ENCODE data around the gene PCP2. TPM values are rescaled to one million over a fixed set of nuclear protein-coding genes. Genes with fewer than 3 reads are reported as not detected.

PCP2 gene
- total and polyA plus RNA-seq, 2 donors (not counting 1 experiment from before 2014, with no cell fraction given): 6.5 to 9.3 TPM

DNA sequence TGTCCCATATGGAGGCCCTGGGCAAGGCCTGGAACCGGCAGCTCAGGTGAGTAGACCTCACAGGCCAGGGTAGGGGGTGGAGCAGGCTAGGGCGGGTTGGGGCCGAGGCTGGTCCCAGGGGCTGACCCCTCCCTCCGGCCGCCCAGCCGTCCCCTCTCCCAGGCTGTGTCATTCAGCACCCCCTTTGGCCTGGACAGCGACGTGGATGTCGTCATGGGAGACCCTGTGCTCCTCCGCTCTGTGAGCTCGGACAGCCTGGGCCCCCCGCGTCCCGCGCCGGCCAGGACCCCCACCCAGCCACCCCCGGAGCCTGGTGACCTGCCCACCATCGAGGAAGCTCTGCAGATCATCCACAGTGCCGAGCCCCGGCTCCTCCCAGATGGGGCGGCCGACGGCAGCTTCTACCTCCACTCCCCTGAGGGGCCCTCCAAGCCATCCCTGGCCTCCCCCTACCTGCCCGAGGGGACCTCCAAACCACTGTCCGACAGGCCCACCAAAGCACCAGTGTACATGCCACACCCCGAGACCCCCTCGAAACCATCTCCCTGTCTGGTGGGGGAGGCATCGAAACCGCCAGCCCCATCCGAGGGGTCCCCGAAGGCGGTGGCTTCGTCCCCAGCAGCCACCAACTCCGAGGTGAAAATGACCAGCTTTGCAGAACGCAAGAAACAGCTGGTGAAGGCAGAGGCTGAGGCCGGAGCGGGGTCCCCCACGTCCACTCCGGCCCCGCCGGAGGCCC lies 21.8 kb downstream of the PCP2 start:
- no peaks in the 10 kb centered on the region for H3K4me1 ChIP-seq (ENCODE audit: control insufficient read depth in 2 of 2, insufficient read depth in 2 of 2, low read length in 2 of 2)
- ChIA-PET CTCF (no interaction called here), POLR2A (no interaction called here)
- H3K9me3 ChIP-seq (ENCODE audit: control extremely low read depth in 1 of 3, control insufficient read depth in 2 of 3, insufficient read depth in 1 of 3, low read length in 2 of 3): peaks cover 0 to 4% (median 0%) of the 10 kb centered on the region in 3 donors
- no peak overlapping the region for H3K4me3 ChIP-seq (ENCODE audit: control extremely low read depth in 1 of 5, extremely low read depth in 1 of 5, insufficient read depth in 1 of 5, low read depth in 2 of 5, low read length in 4 of 5)
- H3K4me2 ChIP-seq (replicated peaks; ENCODE audit: low read depth, low read length, poor library complexity, severe bottlenecking): no peak overlapping the region
- no peak overlapping the region for H3K9ac ChIP-seq (ENCODE audit: low read length)
- Mint-ChIP-seq H3K27me3 (no peaks in the 10 kb centered on the region), H3K9me3 (ENCODE audit: insufficient read depth) (no peaks in the 10 kb centered on the region), H3K4me3 (no peak overlapping the region), H3K4me1 (no peaks in the 10 kb centered on the region), H3K27ac (no peak overlapping the region)
- H2AFZ ChIP-seq (ENCODE audit: insufficient read depth, low read depth, low read length, poor library complexity, severe bottlenecking): no peak overlapping the region
- ATAC-seq (ENCODE audit: low read depth) (no peak), DNase-seq (no peak)
- WGBS (ENCODE audit: insufficient coverage): 94% methylated on average over 39 of the region's 41 CpGs
- H3K27ac ChIP-seq (ENCODE audit: low read length in 2 of 2): no peak overlapping the region
- no peaks in the 10 kb centered on the region for H3K27me3 ChIP-seq (replicated peaks in 1 of 4; ENCODE audit: control extremely low read depth in 1 of 4, control insufficient read depth in 3 of 4, insufficient read depth in 4 of 4, low read length in 3 of 4)
- TF ChIP-seq EZH2 (IDR thresholded peaks at IDR 0.05; ENCODE audit: borderline replicate concordance, insufficient read depth, low read depth, low read length, poor library complexity, severe bottlenecking): no peak
- TF ChIP-seq, protein P1, sequence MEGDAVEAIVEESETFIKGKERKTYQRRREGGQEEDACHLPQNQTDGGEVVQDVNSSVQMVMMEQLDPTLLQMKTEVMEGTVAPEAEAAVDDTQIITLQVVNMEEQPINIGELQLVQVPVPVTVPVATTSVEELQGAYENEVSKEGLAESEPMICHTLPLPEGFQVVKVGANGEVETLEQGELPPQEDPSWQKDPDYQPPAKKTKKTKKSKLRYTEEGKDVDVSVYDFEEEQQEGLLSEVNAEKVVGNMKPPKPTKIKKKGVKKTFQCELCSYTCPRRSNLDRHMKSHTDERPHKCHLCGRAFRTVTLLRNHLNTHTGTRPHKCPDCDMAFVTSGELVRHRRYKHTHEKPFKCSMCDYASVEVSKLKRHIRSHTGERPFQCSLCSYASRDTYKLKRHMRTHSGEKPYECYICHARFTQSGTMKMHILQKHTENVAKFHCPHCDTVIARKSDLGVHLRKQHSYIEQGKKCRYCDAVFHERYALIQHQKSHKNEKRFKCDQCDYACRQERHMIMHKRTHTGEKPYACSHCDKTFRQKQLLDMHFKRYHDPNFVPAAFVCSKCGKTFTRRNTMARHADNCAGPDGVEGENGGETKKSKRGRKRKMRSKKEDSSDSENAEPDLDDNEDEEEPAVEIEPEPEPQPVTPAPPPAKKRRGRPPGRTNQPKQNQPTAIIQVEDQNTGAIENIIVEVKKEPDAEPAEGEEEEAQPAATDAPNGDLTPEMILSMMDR (IDR thresholded peaks at IDR 0.05): no peak
- no peaks in the 10 kb centered on the region for H3K36me3 ChIP-seq (replicated peaks in 1 of 2; ENCODE audit: control extremely low read depth in 1 of 2, control insufficient read depth in 1 of 2, extremely low read depth in 1 of 2, insufficient read depth in 2 of 2, low read length in 1 of 2)
- H4K20me1 ChIP-seq (ENCODE audit: control insufficient read depth, insufficient read depth, low read length, poor library complexity, severe bottlenecking): no peaks in the 10 kb centered on the region
- no peaks in the 10 kb centered on the region for H3K79me2 ChIP-seq (ENCODE audit: control insufficient read depth, insufficient read depth, low read length)
- intact Hi-C loops (cut with micrococcal nuclease): no loop called here

DNA sequence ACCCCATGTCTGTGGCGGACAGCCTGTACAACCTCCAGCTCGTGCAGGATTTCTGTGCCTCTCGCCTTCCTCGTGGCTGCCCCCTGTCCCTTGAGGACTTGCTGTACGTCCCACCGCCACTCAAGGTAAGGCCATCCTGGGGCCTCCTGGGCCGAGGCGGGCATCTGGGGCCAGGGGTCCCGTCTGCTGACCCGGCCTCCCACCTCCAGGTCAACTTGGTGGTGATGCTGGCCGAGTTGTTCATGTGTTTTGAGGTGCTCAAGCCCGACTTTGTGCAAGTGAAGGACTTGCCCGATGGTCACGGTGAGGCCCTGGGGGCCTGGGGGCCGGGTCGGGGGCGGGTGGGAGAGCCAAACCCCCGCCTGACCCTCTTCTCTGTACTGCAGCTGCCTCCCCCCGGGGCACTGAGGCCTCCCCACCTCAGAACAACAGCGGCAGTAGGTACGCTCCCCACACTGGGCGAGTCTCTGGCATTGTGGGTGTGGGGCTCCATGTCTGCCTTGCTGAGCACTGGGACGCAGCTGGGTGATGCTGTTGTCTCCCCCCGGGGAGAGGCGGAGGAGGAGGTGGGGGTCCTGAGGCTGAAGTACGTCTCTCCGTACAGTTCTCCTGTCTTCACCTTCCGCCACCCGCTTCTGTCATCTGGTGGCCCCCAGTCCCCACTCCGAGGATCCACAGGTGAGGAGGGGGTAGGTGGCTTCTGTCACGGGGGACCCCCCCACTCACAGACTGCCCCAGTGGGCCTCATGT lies 22.9 kb downstream of the PCP2 start:
- H3K27me3 ChIP-seq (replicated peaks in 1 of 4; ENCODE audit: control extremely low read depth in 1 of 4, control insufficient read depth in 3 of 4, insufficient read depth in 4 of 4, low read length in 3 of 4): no peaks in the 10 kb centered on the region
- H3K4me1 ChIP-seq (ENCODE audit: control insufficient read depth in 2 of 2, insufficient read depth in 2 of 2, low read length in 2 of 2): no peaks in the 10 kb centered on the region
- no peak overlapping the region for H2AFZ ChIP-seq (ENCODE audit: insufficient read depth, low read depth, low read length, poor library complexity, severe bottlenecking)
- H3K9ac ChIP-seq (ENCODE audit: low read length): no peak overlapping the region
- Mint-ChIP-seq H3K27ac (no peak overlapping the region), H3K4me1 (no peaks in the 10 kb centered on the region), H3K4me3 (no peak overlapping the region), H3K9me3 (ENCODE audit: insufficient read depth) (no peaks in the 10 kb centered on the region), H3K27me3 (peaks cover 2% of the 10 kb centered on the region)
- DNase-seq: no peak
- H3K36me3 ChIP-seq (replicated peaks in 1 of 2; ENCODE audit: control extremely low read depth in 1 of 2, control insufficient read depth in 1 of 2, extremely low read depth in 1 of 2, insufficient read depth in 2 of 2, low read length in 1 of 2): no peaks in the 10 kb centered on the region
- no peak for ATAC-seq (ENCODE audit: low read depth)
- CTCF ChIA-PET: no interaction called here
- peaks cover 0 to 5% (median 0%) of the 10 kb centered on the region in 3 donors for H3K9me3 ChIP-seq (ENCODE audit: control extremely low read depth in 1 of 3, control insufficient read depth in 2 of 3, insufficient read depth in 1 of 3, low read length in 2 of 3)
- H3K4me2 ChIP-seq (replicated peaks; ENCODE audit: low read depth, low read length, poor library complexity, severe bottlenecking): no peak overlapping the region
- H4K20me1 ChIP-seq (ENCODE audit: control insufficient read depth, insufficient read depth, low read length, poor library complexity, severe bottlenecking): no peaks in the 10 kb centered on the region
- WGBS (ENCODE audit: insufficient coverage): 87% methylated on average over 29 of the region's 31 CpGs
- POLR2A ChIA-PET: no interaction called here
- TF ChIP-seq, protein P1 (IDR thresholded peaks at IDR 0.05): no peak
- no peak for TF ChIP-seq EZH2 (IDR thresholded peaks at IDR 0.05; ENCODE audit: borderline replicate concordance, insufficient read depth, low read depth, low read length, poor library complexity, severe bottlenecking)
- H3K79me2 ChIP-seq (ENCODE audit: control insufficient read depth, insufficient read depth, low read length): no peaks in the 10 kb centered on the region
- H3K4me3 ChIP-seq (ENCODE audit: control extremely low read depth in 1 of 5, extremely low read depth in 1 of 5, insufficient read depth in 1 of 5, low read depth in 2 of 5, low read length in 4 of 5): no peak overlapping the region
- intact Hi-C loops (cut with micrococcal nuclease): no loop called here
- H3K27ac ChIP-seq (ENCODE audit: low read length in 2 of 2): no peak overlapping the region
